SJCRH30 (cell line): ENCODE data around the gene GRIK4. TPM values are rescaled to one million over a fixed set of nuclear protein-coding genes. Genes with fewer than 3 reads are reported as not detected.
"Not testable (repeated sequence)": the region's sequence is repeated elsewhere in the genome, so short reads cannot be mapped to it uniquely, and the experiment has no call there.

Source experiments
- DNase-seq, 2 experiments: peaks; one replicate each; pipeline ENCODE4 v3.0.0-alpha.2; 2015 to 2020
- H3K27ac ChIP-seq: fragments of 250-450 bp; sonication (Bioruptor Pico); 2 replicates; pipeline ENCODE4 v1.5.1; 2020; ENCODE audit warnings: mild to moderate bottlenecking, moderate library complexity
- H3K27me3 ChIP-seq: fragments of 250-450 bp; sonication (Bioruptor Pico); 2 replicates; pipeline ENCODE4 v1.5.1; 2020; ENCODE audit warnings: mild to moderate bottlenecking, moderate library complexity
- H3K36me3 ChIP-seq: fragments of 250-450 bp; sonication (Bioruptor Pico); 2 replicates; pipeline ENCODE4 v1.5.1; 2020; ENCODE audit warnings: mild to moderate bottlenecking, moderate library complexity
- H3K4me1 ChIP-seq: fragments of 250-450 bp; sonication (Bioruptor Pico); 2 replicates; pipeline ENCODE4 v1.5.1; 2020; ENCODE audit warnings: mild to moderate bottlenecking, moderate library complexity
- H3K4me3 ChIP-seq: fragments of 250-450 bp; sonication (Bioruptor Pico); 2 replicates; pipeline ENCODE4 v1.5.1; 2020; ENCODE audit warnings: mild to moderate bottlenecking, moderate library complexity
- H3K9me3 ChIP-seq: fragments of 250-450 bp; sonication (Bioruptor Pico); replicated peaks from 2 replicates; pipeline ENCODE4 v1.5.1; 2020; ENCODE audit warnings: mild to moderate bottlenecking, moderate library complexity
- total RNA-seq: library from RNA; depleted of rRNA; stranded (reverse); fragments of >200 nt; shearing (Covaris generic); gene quantifications from 2 replicates; pipeline ENCODE4 v1.2.3, GENCODE V29; 2014

GRIK4 gene
- total RNA-seq, 1 experiment from 2014 or later: not detected

DNA sequence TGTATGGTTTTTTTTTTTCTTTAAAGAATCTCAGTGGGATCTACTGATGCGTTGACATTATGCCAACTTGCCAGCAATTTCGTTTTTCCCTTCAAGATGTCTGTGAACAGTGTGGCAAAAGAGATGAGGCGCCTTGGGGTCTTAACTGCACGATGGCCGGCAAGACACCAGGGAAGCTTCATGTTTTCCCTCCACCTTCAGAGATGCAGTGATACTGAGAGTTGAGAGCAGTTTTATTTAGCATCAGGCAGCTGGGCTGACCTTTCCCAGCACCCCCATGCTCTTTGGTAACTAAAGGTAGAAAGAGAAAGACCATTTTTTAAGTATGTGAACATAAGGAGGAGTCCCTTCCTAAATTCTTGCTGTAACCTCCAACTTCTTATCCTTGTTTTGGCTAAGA lies 11.7 kb upstream of the GRIK4 start:
- H3K4me1 ChIP-seq: no peaks in the 10 kb centered on the region
- no peak overlapping the region for H3K27ac ChIP-seq
- no peaks in the 10 kb centered on the region for H3K27me3 ChIP-seq
- no peaks in the 10 kb centered on the region for H3K36me3 ChIP-seq
- no peaks in the 10 kb centered on the region for H3K9me3 ChIP-seq
- DNase-seq: no peak
- H3K4me3 ChIP-seq: no peak overlapping the region

DNA sequence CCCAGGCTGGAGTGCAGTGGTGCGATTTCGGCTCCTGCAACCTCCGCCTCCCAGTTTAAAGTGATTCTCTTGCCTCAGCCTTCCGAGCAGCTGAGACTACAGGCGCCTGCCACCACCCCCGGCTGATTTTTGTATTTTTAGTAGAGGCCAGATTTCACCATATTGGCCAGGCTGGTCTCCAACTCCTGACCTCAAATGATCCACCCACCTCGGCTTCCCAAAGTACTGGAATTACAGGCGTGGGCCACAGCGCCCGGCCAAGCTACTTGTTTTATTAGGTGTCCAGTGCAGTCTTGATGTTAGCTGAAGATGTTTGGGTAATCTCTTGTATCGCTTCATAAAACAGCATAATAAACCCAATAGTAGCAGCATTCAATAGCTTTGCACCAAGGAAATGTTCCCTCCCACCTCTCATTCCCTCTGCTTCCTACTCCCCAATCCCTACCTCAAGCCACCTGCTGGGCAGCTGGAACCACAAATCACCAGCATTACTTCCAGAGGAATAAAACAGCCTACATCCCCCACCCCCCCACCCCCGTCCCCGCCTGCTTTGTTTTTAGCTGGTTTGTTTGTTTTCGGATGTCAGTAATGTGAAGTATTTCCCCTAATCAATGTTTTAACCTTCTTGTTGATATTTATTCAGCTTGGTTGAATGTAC lies 11.0 kb upstream of the GRIK4 start:
- no peaks in the 10 kb centered on the region for H3K9me3 ChIP-seq
- no peak for DNase-seq
- H3K4me3 ChIP-seq: no peak overlapping the region
- no peaks in the 10 kb centered on the region for H3K27me3 ChIP-seq
- H3K4me1 ChIP-seq: no peaks in the 10 kb centered on the region
- H3K36me3 ChIP-seq: no peaks in the 10 kb centered on the region
- no peak overlapping the region for H3K27ac ChIP-seq

DNA sequence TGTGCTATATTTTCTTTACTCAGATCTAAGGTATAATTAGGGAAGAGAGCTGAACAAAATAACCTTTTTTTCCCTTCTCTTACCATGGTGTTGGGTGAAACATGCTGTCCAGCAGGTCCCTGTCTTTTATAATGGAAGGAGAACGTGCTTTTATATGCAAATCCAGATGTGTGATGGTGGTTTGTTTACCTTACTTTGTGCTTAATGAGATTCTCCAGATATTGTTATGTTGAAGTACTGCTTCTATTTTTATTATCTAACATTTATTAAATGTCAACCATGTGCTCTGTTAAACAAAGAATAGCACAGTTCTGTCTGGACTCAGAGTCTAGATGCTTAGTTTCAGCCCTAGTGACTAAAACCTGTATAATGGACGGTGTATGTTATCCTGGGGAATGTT lies 10.1 kb upstream of the GRIK4 start:
- no peak overlapping the region for H3K4me3 ChIP-seq
- no peaks in the 10 kb centered on the region for H3K4me1 ChIP-seq
- no peak for DNase-seq
- H3K27ac ChIP-seq: no peak overlapping the region
- no peaks in the 10 kb centered on the region for H3K27me3 ChIP-seq
- no peaks in the 10 kb centered on the region for H3K9me3 ChIP-seq
- H3K36me3 ChIP-seq: no peaks in the 10 kb centered on the region

DNA sequence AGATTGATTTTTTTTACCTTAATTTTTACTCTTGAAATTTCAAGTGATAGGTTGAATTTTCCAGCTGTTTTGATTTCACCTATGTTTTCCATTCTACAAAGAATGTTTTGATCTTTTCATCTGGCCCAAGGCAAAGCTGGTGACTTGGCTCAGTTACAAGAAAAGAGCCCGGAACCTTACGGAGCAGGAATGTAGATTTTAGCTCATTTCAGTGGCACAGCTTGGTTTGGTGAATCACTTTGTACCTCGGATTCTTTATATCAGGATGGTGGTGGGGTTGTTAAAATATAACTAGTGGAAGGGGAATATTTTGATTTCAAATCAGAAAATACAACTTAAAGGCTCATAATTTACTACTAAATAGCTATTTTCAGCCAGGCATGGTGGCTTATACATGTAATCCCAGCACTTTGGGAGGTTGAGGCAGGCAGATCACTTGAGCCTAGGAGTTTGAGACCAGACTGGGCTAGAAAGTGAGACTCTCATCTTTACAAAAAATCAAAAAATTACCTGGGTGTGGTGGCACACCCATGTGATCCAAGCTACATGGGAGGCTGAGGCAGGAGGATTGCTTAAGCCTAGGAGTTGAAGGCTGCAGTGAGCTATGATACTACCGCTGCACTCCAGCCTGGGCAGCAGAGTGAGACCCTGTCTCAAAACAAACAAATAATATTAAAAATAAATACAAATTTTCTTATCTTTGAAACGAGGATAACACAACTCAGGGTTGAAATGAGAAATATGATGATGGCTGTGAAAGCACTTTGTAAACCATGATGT lies 9.4 kb upstream of the GRIK4 start:
- no peak overlapping the region for H3K27ac ChIP-seq
- H3K9me3 ChIP-seq: no peaks in the 10 kb centered on the region
- no peak overlapping the region for H3K4me3 ChIP-seq
- H3K27me3 ChIP-seq: no peaks in the 10 kb centered on the region
- no peak for DNase-seq
- no peaks in the 10 kb centered on the region for H3K4me1 ChIP-seq
- no peaks in the 10 kb centered on the region for H3K36me3 ChIP-seq

DNA sequence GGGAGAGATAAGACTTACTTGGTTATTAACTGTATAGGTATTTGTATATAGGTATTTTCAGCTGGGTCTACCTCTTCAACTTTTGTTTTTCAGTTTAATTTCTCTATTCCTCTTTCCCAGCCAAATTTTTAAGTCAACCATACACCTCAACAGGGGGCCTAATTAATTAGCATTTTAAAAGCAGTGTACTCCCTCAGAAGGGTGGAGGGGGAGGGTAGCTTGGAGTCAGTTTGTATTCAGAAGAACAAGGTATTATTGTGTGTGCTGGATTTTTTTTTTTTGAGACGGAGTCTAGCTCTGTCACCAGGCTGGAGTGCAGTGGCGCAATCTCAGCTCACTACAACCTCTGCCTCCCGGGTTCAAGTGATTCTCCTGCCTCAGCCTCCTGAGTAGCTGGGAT lies 8.0 kb upstream of the GRIK4 start:
- not testable (repeated sequence) for H3K4me1 ChIP-seq, H3K36me3 ChIP-seq, H3K4me3 ChIP-seq, H3K9me3 ChIP-seq, DNase-seq, H3K27me3 ChIP-seq, H3K27ac ChIP-seq

DNA sequence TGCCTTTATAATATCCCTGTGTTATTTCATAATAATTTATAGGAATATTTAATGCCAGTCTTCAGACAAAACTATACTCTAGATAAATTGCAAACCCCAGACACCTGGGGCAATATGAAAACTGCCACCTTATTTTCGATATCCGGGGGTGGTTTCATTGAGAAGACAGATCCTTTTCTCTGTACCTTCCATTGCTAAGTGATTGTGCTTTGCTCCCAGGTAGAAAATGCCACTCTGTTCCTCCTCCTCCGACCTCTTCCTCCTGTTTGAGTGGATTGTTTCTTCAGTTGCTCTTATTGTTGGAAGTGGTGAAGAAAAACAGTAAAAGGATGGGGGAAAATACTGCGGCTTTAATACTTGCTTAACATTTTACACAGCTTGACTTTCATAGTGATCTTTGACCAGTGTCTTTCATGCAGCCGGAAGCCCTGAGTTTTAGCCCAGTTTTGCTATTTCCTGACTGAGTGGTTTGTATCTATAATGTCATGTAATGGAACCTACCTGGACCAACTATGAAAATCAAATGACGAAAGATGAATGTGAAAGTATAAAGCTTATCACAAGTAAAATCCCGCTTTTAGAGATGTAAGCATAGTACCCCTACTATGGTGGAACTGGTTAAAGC lies 5.6 kb upstream of the GRIK4 start:
- H3K36me3 ChIP-seq: no peaks in the 10 kb centered on the region
- H3K9me3 ChIP-seq: no peaks in the 10 kb centered on the region
- no peak overlapping the region for H3K4me3 ChIP-seq
- DNase-seq: no peak
- no peaks in the 10 kb centered on the region for H3K27me3 ChIP-seq
- no peak overlapping the region for H3K27ac ChIP-seq
- no peaks in the 10 kb centered on the region for H3K4me1 ChIP-seq

DNA sequence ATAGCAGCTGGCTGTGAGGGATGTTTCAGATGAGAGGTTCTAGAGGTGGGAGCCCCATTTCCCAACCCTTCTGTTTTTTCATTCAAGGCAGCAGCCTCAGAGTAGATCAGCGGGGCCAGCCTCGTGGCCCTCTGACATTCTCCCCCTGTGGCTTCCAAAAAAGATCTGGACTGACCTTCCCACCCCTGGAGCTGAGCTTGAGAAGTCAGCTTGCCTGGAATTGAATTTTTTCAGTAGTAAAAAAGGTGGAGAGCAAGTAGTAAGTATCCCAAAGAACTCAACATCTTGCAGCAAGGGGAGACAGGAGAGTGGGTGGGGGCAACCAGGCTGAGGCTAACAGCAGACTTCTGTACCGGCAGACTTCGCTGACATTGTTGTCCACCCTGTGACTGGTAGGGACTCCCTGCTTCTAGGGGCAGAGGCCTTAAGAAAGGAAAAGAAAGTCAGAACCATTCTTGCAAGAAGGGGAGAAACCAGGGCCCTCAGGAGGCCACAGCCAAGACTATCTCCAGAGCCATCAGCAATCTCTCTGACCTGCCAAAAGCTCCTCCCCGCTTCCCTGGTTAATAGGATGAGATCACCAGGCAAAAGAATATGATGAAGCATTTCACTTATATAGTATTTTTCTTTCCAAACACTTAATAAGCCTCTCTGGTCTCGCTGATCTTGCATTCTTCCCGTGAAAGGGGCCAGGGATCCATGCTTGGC lies 2.0 kb upstream of the GRIK4 start:
- H3K27me3 ChIP-seq: no peaks in the 10 kb centered on the region
- no peak for DNase-seq
- no peak overlapping the region for H3K4me3 ChIP-seq
- H3K27ac ChIP-seq: no peak overlapping the region
- no peaks in the 10 kb centered on the region for H3K9me3 ChIP-seq
- no peaks in the 10 kb centered on the region for H3K36me3 ChIP-seq
- no peaks in the 10 kb centered on the region for H3K4me1 ChIP-seq

DNA sequence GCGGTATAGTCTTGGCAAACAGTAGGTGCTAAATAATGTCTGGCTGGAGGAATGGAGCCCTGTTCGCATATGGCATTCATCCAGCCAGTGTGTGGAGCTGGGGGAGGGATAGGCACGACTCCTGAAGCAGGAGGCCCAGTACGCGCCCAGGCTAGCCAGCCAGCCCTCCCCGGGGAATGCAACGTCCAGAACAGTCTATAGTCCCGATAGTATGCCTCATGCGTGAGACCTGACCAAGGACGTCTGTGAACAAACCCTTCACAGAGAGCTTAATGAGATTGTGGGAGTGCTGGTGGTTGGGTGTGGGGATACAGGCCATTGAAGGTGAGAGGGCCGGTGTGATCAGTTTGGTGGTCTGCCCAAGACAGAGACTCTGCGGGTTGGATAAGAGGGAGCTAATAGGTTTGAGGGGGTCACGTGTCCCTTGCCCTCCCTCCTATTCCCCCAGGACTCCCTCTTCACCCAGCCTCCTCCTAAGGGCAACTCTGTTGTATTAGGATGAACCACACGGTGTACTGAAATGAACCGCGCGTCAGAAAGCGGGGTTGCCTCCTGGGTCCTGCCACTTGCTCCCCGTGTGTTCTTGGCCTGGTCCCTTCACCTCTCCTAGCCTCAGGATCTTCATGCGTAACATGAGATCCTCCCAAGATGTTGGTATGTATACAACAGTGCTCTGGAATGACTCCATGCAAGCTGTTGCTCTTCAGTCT lies 987 bp upstream of the GRIK4 start:
- Histone ChIP-seq H3K36me3 (no peaks in the 10 kb centered on the region), H3K4me1 (no peaks in the 10 kb centered on the region), H3K27ac (no peak overlapping the region), H3K4me3 (no peak overlapping the region), H3K27me3 (no peaks in the 10 kb centered on the region), H3K9me3 (no peaks in the 10 kb centered on the region)
- DNase-seq: no peak

DNA sequence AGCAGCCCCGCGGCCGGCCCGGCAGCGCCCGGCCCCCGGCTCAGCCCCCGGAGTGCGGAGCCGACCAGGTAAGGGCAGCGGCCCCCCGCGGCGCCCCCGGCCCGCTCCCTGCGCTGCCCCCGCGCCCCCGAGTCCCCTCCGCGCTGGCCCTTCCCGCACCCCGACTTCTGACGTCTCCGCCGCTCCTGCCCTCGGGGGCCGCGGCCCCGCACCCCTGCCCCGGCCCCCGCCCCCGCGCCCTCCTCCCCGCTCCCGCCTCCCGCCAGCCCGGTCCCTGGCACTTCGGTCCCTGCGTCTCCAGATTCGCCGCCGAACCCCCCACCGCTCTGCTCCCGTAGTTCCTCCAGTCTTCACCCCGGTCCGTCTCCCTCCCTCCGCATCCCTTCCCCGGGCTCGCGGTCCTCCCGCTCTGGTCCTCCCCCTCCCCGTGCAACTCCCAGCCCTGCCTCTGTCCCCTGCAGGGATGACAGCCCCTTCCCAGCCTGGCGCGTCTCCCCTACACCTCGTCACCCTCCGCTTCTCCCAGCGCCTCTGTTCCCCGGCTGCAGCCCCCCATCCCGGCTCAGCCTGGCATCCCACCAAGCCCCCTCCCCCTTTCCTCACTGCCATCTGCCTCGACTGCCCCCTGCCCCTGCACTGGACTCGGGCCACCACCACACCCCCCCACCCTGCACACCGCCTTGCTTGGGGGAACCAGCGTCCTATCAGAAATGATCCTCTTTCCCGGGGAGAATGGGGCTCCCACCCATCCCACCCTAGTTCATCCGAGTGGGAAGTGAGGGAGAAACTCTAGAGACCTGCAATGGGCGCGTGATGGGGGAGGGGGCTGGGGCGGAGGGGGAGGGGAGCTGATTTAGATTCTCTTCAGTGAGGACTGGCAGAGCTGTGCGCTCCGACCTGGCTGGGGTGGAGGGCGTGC lies 531 bp downstream of the GRIK4 start:
- Histone ChIP-seq H3K27me3 (no peaks in the 10 kb centered on the region), H3K27ac (no peak overlapping the region), H3K4me1 (peaks cover 9% of the 10 kb centered on the region), H3K9me3 (no peaks in the 10 kb centered on the region), H3K4me3 (no peak overlapping the region), H3K36me3 (no peaks in the 10 kb centered on the region)
- DNase-seq: no peak

DNA sequence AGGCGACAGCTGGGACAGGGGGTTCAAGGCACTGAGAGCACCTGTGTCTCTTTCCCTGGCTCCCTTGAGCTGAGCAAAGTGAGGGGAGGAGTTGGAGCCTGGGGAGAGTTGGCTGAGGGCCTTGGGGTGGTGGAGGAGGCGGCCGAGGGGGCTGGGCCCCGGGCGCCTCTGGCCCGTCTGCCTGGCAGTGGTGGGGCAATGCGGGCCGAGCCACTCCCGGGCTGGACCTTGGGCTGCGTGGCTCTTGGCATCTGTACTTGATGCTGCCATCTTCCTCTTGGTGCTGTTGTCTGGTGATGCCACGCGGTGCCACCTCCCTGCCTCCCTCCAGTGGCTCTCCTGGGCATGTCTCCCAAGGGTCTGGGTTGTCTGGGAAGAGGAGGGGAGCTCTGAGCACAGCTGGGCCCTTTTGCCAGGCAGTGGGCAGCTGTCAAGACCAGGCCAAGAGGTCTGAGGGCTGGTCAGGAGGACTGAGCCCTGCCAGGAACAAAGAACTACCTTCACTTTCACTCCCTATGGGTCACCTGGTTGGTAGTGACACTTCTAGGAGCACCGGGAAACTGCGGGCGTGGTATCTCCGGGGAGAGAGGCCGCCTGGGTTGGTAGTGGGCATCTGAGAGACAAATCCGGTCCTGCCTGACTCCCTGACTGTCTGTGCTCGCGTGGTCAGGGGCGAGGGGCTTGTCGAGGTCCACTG lies 1.3 kb downstream of the GRIK4 start:
- DNase-seq: no peak
- H3K36me3 ChIP-seq: no peaks in the 10 kb centered on the region
- H3K4me1 ChIP-seq: peaks cover 12% of the 10 kb centered on the region
- H3K27me3 ChIP-seq: no peaks in the 10 kb centered on the region
- H3K27ac ChIP-seq: no peak overlapping the region
- H3K9me3 ChIP-seq: no peaks in the 10 kb centered on the region
- H3K4me3 ChIP-seq: no peak overlapping the region

DNA sequence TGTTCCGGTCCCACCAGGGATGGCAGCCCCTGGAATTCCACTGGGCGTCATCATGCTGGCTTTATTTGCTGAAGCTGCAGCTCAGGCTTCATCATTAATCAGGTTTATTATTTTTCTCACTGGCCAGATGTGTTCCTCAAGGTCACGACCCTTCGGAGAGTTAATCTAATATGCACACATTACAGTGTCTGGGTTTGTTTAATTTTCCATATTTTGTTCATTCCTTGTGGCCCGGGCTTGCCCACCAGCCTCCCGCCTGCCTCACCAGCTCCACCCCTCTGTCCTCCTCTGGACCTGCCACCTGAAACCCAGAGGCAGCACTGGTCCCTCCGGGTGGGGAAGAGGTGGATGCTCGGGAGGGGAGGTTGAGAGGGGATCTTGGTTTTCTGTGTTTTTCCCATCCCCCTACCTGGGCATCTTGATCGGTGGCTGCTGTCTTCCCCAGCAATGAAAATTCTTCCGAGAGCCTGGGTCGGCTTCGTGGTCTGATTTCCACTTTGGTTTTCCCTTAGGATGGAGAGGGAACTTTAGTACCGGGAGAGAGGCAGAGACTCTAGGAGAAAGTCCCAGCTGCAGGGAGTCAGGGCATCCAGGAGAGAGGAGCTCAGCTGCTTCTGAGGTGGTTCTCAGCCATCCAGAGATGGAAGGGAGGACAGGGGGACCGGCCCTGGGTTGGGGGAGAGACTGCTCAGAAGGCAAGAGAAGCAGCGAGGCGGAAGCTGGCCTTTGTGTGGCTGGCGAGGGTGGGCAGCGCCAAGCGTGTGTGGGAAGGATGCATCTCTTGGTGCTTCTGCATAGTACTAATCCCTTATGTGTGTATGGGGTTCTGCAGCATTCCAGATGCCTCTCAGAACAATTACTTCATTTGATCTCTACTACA lies 2.1 kb downstream of the GRIK4 start:
- Histone ChIP-seq H3K36me3 (no peaks in the 10 kb centered on the region), H3K27ac (no peak overlapping the region), H3K4me1 (peaks cover 15% of the 10 kb centered on the region), H3K27me3 (no peaks in the 10 kb centered on the region), H3K4me3 (no peak overlapping the region), H3K9me3 (no peaks in the 10 kb centered on the region)
- no peak for DNase-seq

DNA sequence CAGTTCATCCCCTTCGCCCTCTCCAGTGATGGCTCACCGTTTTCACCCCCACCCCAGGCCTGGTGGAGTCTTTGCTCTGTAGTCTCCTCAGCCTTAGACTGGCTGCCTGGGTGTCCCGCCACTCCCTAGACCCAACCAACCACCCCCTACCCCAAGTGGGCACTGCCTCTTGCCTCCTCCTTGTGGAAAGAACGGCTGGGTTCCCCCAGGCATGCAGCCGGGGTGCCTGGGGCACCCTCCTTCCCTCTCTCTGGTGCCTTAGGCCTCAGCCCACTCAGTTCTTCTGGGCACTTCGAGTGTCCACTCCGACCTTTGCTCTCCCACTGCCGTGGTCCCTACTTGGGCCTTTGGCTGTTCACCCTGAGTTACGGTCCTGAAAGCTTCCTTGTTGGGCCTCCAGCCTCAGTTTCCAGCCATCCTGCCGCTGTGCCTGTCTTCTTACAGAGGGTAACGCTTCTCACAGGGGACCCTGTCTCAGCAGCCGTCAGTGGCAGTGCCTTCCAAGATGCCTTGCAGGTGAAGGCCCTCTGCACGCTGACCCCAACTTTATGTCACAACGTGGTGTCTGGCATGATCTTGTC lies 3.1 kb downstream of the GRIK4 start:
- Histone ChIP-seq H3K36me3 (no peaks in the 10 kb centered on the region), H3K27ac (no peak overlapping the region), H3K27me3 (no peaks in the 10 kb centered on the region), H3K4me3 (no peak overlapping the region), H3K4me1 (peaks cover 15% of the 10 kb centered on the region), H3K9me3 (no peaks in the 10 kb centered on the region)
- no peak for DNase-seq
